ENCODE measurements around the gene RAB4A.

The RAB4A gene

GRCh38 chr1:229254910-229255541, 15.9 kb upstream of the RAB4A start:
- Histone ChIP-seq H3K4me3 (ENCODE audit: severe bottlenecking) (no peak overlapping the region), H3K27me3 (ENCODE audit: insufficient read depth, poor library complexity, severe bottlenecking) (no peaks in the 10 kb centered on the region), H3K4me1 (ENCODE audit: insufficient read depth, poor library complexity, severe bottlenecking) (no peaks in the 10 kb centered on the region), H3K36me3 (ENCODE audit: low read depth) (no peaks in the 10 kb centered on the region), H3K27ac (ENCODE audit: poor library complexity, severe bottlenecking) (no peak overlapping the region), H3K9me3 (ENCODE audit: severe bottlenecking) (no peaks in the 10 kb centered on the region)
- DNase-seq (ENCODE audit: low spot score) (no peak), ATAC-seq (ENCODE audit: low read depth) (no peak)
- TF ChIP-seq CTCF (IDR thresholded peaks at IDR 0.05; ENCODE audit: poor library complexity, severe bottlenecking), result peak; percentile 39

- H3K27me3 ChIP-seq (ENCODE audit: insufficient read depth, poor library complexity, severe bottlenecking), result no peaks in the 10 kb centered on the region
- H3K36me3 ChIP-seq (ENCODE audit: low read depth), result no peaks in the 10 kb centered on the region
- no peak overlapping the region for H3K4me3 ChIP-seq (ENCODE audit: severe bottlenecking)
- H3K4me1 ChIP-seq (ENCODE audit: insufficient read depth, poor library complexity, severe bottlenecking), result no peaks in the 10 kb centered on the region
- H3K9me3 ChIP-seq (ENCODE audit: severe bottlenecking), result no peaks in the 10 kb centered on the region
- ATAC-seq (ENCODE audit: low read depth) (peak; percentile 58; the same call in 2 of the 3 replicates), DNase-seq (ENCODE audit: low spot score) (no peak)
- peak; percentile 71 for TF ChIP-seq CTCF (IDR thresholded peaks at IDR 0.05; ENCODE audit: poor library complexity, severe bottlenecking)
- H3K27ac ChIP-seq (ENCODE audit: poor library complexity, severe bottlenecking), result no peak overlapping the region
These were observed 12.7 kb upstream of the RAB4A start for GRCh38 chr1:229258031-229258756.

- no peak for TF ChIP-seq CTCF (IDR thresholded peaks at IDR 0.05; ENCODE audit: poor library complexity, severe bottlenecking)
- Histone ChIP-seq H3K4me1 (ENCODE audit: insufficient read depth, poor library complexity, severe bottlenecking) (no peaks in the 10 kb centered on the region), H3K4me3 (ENCODE audit: severe bottlenecking) (no peak overlapping the region), H3K27ac (ENCODE audit: poor library complexity, severe bottlenecking) (no peak overlapping the region), H3K36me3 (ENCODE audit: low read depth) (no peaks in the 10 kb centered on the region), H3K27me3 (ENCODE audit: insufficient read depth, poor library complexity, severe bottlenecking) (no peaks in the 10 kb centered on the region), H3K9me3 (ENCODE audit: severe bottlenecking) (no peaks in the 10 kb centered on the region)
- DNase-seq (ENCODE audit: low spot score), result no peak
- no peak for ATAC-seq (ENCODE audit: low read depth)
These were observed 12.2 kb upstream of the RAB4A start for GRCh38 chr1:229258757-229259060.

GRCh38 chr1:229260297-229260696, 10.6 kb upstream of the RAB4A start:
- Histone ChIP-seq H3K4me3 (ENCODE audit: severe bottlenecking) (no peak overlapping the region), H3K36me3 (ENCODE audit: low read depth) (no peaks in the 10 kb centered on the region), H3K27ac (ENCODE audit: poor library complexity, severe bottlenecking) (no peak overlapping the region), H3K27me3 (ENCODE audit: insufficient read depth, poor library complexity, severe bottlenecking) (no peaks in the 10 kb centered on the region), H3K9me3 (ENCODE audit: severe bottlenecking) (no peaks in the 10 kb centered on the region), H3K4me1 (ENCODE audit: insufficient read depth, poor library complexity, severe bottlenecking) (no peaks in the 10 kb centered on the region)
- no peak for TF ChIP-seq CTCF (IDR thresholded peaks at IDR 0.05; ENCODE audit: poor library complexity, severe bottlenecking)
- ATAC-seq (ENCODE audit: low read depth), result no peak
- no peak for DNase-seq (ENCODE audit: low spot score)

- no peaks in the 10 kb centered on the region for H3K4me1 ChIP-seq (ENCODE audit: insufficient read depth, poor library complexity, severe bottlenecking)
- H3K27me3 ChIP-seq (ENCODE audit: insufficient read depth, poor library complexity, severe bottlenecking), result no peaks in the 10 kb centered on the region
- no peaks in the 10 kb centered on the region for H3K36me3 ChIP-seq (ENCODE audit: low read depth)
- no peaks in the 10 kb centered on the region for H3K9me3 ChIP-seq (ENCODE audit: severe bottlenecking)
- no peak overlapping the region for H3K27ac ChIP-seq (ENCODE audit: poor library complexity, severe bottlenecking)
- no peak for DNase-seq (ENCODE audit: low spot score)
- no peak for TF ChIP-seq CTCF (IDR thresholded peaks at IDR 0.05; ENCODE audit: poor library complexity, severe bottlenecking)
- H3K4me3 ChIP-seq (ENCODE audit: severe bottlenecking), result no peak overlapping the region
- no peak for ATAC-seq (ENCODE audit: low read depth)
These were observed 8.7 kb upstream of the RAB4A start for GRCh38 chr1:229262239-229262638.
